Activated CD8-positive, alpha-beta T cell treated with anti-CD3 and anti-CD28 coated beads, Interleukin-2, amount 10 ng/mL, durations not matched to agents 7 days and 5 days (primary cell): Measurements from ENCODE around the gene ABCF3. TPM values are rescaled to one million over a fixed set of nuclear protein-coding genes. Genes with fewer than 3 reads are reported as not detected.

Experiments
- ATAC-seq: fragments of 150-1000 bp; cut with Tn5 transposase; one replicate; pipeline ENCODE4 v1.10.0; 2021; ENCODE audit warnings: moderate library complexity
- CTCF ChIA-PET: fragments of 350-600 bp; sonication (Branson Sonifier 250); formaldehyde crosslinking; loops from one replicate; lab custom pipeline; 2021; ENCODE audit warnings: antibody characterized with exemption; lab: Charles Lee
- POLR2A ChIA-PET: fragments of 350-600 bp; sonication (Branson Sonifier 250); formaldehyde crosslinking; loops from one replicate; lab custom pipeline; 2021; ENCODE audit warnings: antibody characterized with exemption; lab: Charles Lee
- DNase-seq: peaks from one replicate; pipeline ENCODE4 v3.0.0-alpha.2; 2020
- H3K27ac Mint-ChIP-seq: one replicate; pipeline ENCODE4 v1.8.0; 2021; ENCODE audit warnings: mild to moderate bottlenecking, mixed read lengths
- H3K27me3 Mint-ChIP-seq: one replicate; pipeline ENCODE4 v1.8.0; 2021; ENCODE audit warnings: low read depth, mixed read lengths
- H3K36me3 Mint-ChIP-seq: one replicate; pipeline ENCODE4 v1.8.0; 2021; ENCODE audit warnings: low read depth, mixed read lengths
- H3K4me1 Mint-ChIP-seq: one replicate; pipeline ENCODE4 v1.8.0; 2021; ENCODE audit warnings: low read depth, mixed read lengths
- H3K4me3 Mint-ChIP-seq: one replicate; pipeline ENCODE4 v1.8.0; 2021; ENCODE audit warnings: mild to moderate bottlenecking, mixed read lengths
- H3K9me3 Mint-ChIP-seq: one replicate; pipeline ENCODE4 v1.8.0; 2022; ENCODE audit warnings: mixed read lengths; ENCODE audit not compliant: insufficient read depth
- total RNA-seq, 2 experiments: library from RNA; stranded (reverse); gene quantifications; one replicate each; pipeline ENCODE4 v1.2.3, GENCODE V29; 2021

The ABCF3 gene
- total RNA-seq, 2 experiments from 2014 or later, result 56.6 to 57.8 TPM

GRCh38 chr3:184176377-184177330 is 9.3 kb upstream of the ABCF3 start:
- Mint-ChIP-seq H3K4me1 (peaks cover 31% of the 10 kb centered on the region), H3K9me3 (no peaks in the 10 kb centered on the region), H3K36me3 (peaks cover 37% of the 10 kb centered on the region), H3K27me3 (no peaks in the 10 kb centered on the region), H3K27ac (no peak overlapping the region), H3K4me3 (peak overlapping the region; percentile 87)
- DNase-seq, result no peak
- ChIA-PET POLR2A (interaction anchor here (1.2 kb wide), 1 partner anchor 10 kb away, joined by 3 read pairs; no protein-coding TSS in a partner anchor), CTCF (interaction anchor here (1.1 kb wide), 1 partner anchor 36 kb away, joined by 3 read pairs; no protein-coding TSS in a partner anchor)
- no peak for ATAC-seq

GRCh38 chr3:184177331-184177731 is 8.7 kb upstream of the ABCF3 start:
- Mint-ChIP-seq H3K36me3 (peaks cover 39% of the 10 kb centered on the region), H3K4me3 (no peak overlapping the region), H3K4me1 (peaks cover 31% of the 10 kb centered on the region), H3K27ac (no peak overlapping the region), H3K27me3 (no peaks in the 10 kb centered on the region), H3K9me3 (no peaks in the 10 kb centered on the region)
- DNase-seq (no peak), ATAC-seq (no peak)
- CTCF ChIA-PET, result interaction anchor here (1.1 kb wide), 1 partner anchor 37 kb away, joined by 3 read pairs; no protein-coding TSS in a partner anchor
- POLR2A ChIA-PET, result interaction anchor here (1.1 to 1.2 kb wide), 2 partner anchors 8 to 10 kb away, joined by 3 read pairs; no protein-coding TSS in a partner anchor

GRCh38 chr3:184177767-184178306 is 8.2 kb upstream of the ABCF3 start:
- ChIA-PET POLR2A (interaction anchor here (1.1 kb wide), 1 partner anchor 8 kb away, joined by 3 read pairs; no protein-coding TSS in a partner anchor), CTCF (interaction anchor here (1.0 kb wide), 1 partner anchor 33 kb away, joined by 3 read pairs; no protein-coding TSS in a partner anchor)
- Mint-ChIP-seq H3K4me3 (no peak overlapping the region), H3K4me1 (peaks cover 31% of the 10 kb centered on the region), H3K36me3 (peaks cover 41% of the 10 kb centered on the region), H3K27ac (no peak overlapping the region), H3K9me3 (no peaks in the 10 kb centered on the region), H3K27me3 (no peaks in the 10 kb centered on the region)
- ATAC-seq, result no peak
- DNase-seq, result no peak

GRCh38 chr3:184178521-184179138 is 7.4 kb upstream of the ABCF3 start:
- no peaks in the 10 kb centered on the region for H3K9me3 Mint-ChIP-seq
- peaks cover 47% of the 10 kb centered on the region for H3K36me3 Mint-ChIP-seq
- no peak for DNase-seq
- ChIA-PET POLR2A (no interaction called here), CTCF (interaction anchor here (1.0 kb wide), 1 partner anchor 34 kb away, joined by 3 read pairs; no protein-coding TSS in a partner anchor)
- no peaks in the 10 kb centered on the region for H3K27me3 Mint-ChIP-seq
- H3K27ac Mint-ChIP-seq, result no peak overlapping the region
- no peak overlapping the region for H3K4me3 Mint-ChIP-seq
- H3K4me1 Mint-ChIP-seq, result peaks cover 30% of the 10 kb centered on the region
- no peak for ATAC-seq

- CTCF ChIA-PET, result no interaction called here
- no peaks in the 10 kb centered on the region for H3K27me3 Mint-ChIP-seq
Measured at GRCh38 chr3:184180165-184180564, 5.8 kb upstream of the ABCF3 start.

GRCh38 chr3:184181596-184181995 is 4.4 kb upstream of the ABCF3 start:
- Mint-ChIP-seq H3K27ac (no peak overlapping the region), H3K4me3 (no peak overlapping the region), H3K36me3 (peaks cover 58% of the 10 kb centered on the region), H3K27me3 (no peaks in the 10 kb centered on the region), H3K9me3 (no peaks in the 10 kb centered on the region), H3K4me1 (peaks cover 27% of the 10 kb centered on the region)
- ChIA-PET POLR2A (no interaction called here), CTCF (no interaction called here)
- DNase-seq (no peak), ATAC-seq (no peak)

More at GRCh38 chr3:184180165-184180564, 5.8 kb upstream of the ABCF3 start:
- Mint-ChIP-seq H3K9me3 (no peaks in the 10 kb centered on the region), H3K4me1 (peaks cover 30% of the 10 kb centered on the region), H3K36me3 (peaks cover 58% of the 10 kb centered on the region), H3K4me3 (no peak overlapping the region), H3K27ac (no peak overlapping the region)
- POLR2A ChIA-PET, result interaction anchor here (1.1 kb wide), 1 partner anchor 24 kb away, joined by 4 read pairs; no protein-coding TSS in a partner anchor
- DNase-seq, result no peak
- no peak for ATAC-seq

GRCh38 chr3:184183679-184184078 is 2.3 kb upstream of the ABCF3 start:
- POLR2A ChIA-PET, result interaction anchor here (1.4 kb wide), 2 partner anchors 9 to 46 kb away, joined by 4 to 5 read pairs; partner anchors contain the start of gene AP2M1

GRCh38 chr3:184184546-184185230 is 1.3 kb upstream of the ABCF3 start:
- ATAC-seq, result no peak
- Mint-ChIP-seq H3K4me1 (peaks cover 31% of the 10 kb centered on the region), H3K36me3 (peaks cover 68% of the 10 kb centered on the region), H3K4me3 (peak overlapping the region; percentile 99), H3K27me3 (no peaks in the 10 kb centered on the region), H3K9me3 (no peaks in the 10 kb centered on the region), H3K27ac (peak overlapping the region; percentile 97)
- ChIA-PET CTCF (interaction anchor here (0.7 to 2.3 kb wide), 2 partner anchors 43 kb away, joined by 3 to 9 read pairs; no protein-coding TSS in a partner anchor), POLR2A (interaction anchor here (1.4 kb wide), 2 partner anchors 10 to 47 kb away, joined by 4 to 5 read pairs; partner anchors contain the start of gene AP2M1)
- DNase-seq, result no peak

More at GRCh38 chr3:184183679-184184078, 2.3 kb upstream of the ABCF3 start:
- Mint-ChIP-seq H3K4me1 (peaks cover 31% of the 10 kb centered on the region), H3K36me3 (peaks cover 70% of the 10 kb centered on the region), H3K9me3 (no peaks in the 10 kb centered on the region), H3K27ac (no peak overlapping the region), H3K4me3 (no peak overlapping the region), H3K27me3 (no peaks in the 10 kb centered on the region)
- CTCF ChIA-PET, result interaction anchor here (0.7 kb wide), 1 partner anchor 44 kb away, joined by 3 read pairs; no protein-coding TSS in a partner anchor
- ATAC-seq (no peak), DNase-seq (no peak)

- ChIA-PET CTCF (interaction anchor here (0.7 to 2.3 kb wide), 3 partner anchors 42 to 112 kb away, joined by 3 to 9 read pairs (median 6); partner anchors contain the start of gene EEF1AKMT4), POLR2A (interaction anchor here (0.5 to 1.1 kb wide), 5 partner anchors 10 to 312 kb away, joined by 3 to 7 read pairs (median 3); partner anchors contain the start of genes AP2M1 and EIF2B5)
- Mint-ChIP-seq H3K36me3 (peaks cover 70% of the 10 kb centered on the region), H3K4me1 (peaks cover 34% of the 10 kb centered on the region), H3K9me3 (no peaks in the 10 kb centered on the region), H3K4me3 (peak overlapping the region; percentile 99), H3K27ac (peak overlapping the region; percentile 97), H3K27me3 (no peaks in the 10 kb centered on the region)
- ATAC-seq, result peak; percentile 95
- peak; percentile 99 for DNase-seq
Measured at GRCh38 chr3:184185461-184186183, 377 bp upstream of the ABCF3 start.

GRCh38 chr3:184186902-184187207 is 856 bp downstream of the ABCF3 start:
- peak overlapping the region; percentile 97 for H3K27ac Mint-ChIP-seq
- ChIA-PET CTCF (interaction anchor here (1.9 to 2.3 kb wide), 2 partner anchors 41 to 63 kb away, joined by 6 to 9 read pairs; partner anchors contain the start of gene EEF1AKMT4), POLR2A (interaction anchor here (1.1 kb wide), 1 partner anchor 10 kb away, joined by 3 read pairs; no protein-coding TSS in a partner anchor)
- DNase-seq, result no peak
- peaks cover 34% of the 10 kb centered on the region for H3K4me1 Mint-ChIP-seq
- peak overlapping the region; percentile 99 for H3K4me3 Mint-ChIP-seq
- H3K27me3 Mint-ChIP-seq, result no peaks in the 10 kb centered on the region
- ATAC-seq, result no peak
- no peaks in the 10 kb centered on the region for H3K9me3 Mint-ChIP-seq
- peaks cover 62% of the 10 kb centered on the region for H3K36me3 Mint-ChIP-seq
